SK-N-SH (cell line): ENCODE measurements around the gene ACOT8. TPM values are rescaled to one million over a fixed set of nuclear protein-coding genes. Genes with fewer than 3 reads are reported as not detected.

ENCODE experiments used
- CTCF ChIA-PET: fragments of 300-600, 350-600 bp; formaldehyde crosslinking; extraction: SDS; loops from one replicate; lab custom pipeline; 2021; lab: Yijun Ruan, JAX
- POLR2A ChIA-PET: fragments of 350-600 bp; sonication (Branson Sonifier 250); formaldehyde crosslinking; extraction: SDS; loops from one replicate; lab custom pipeline; 2020; ENCODE audit warnings: antibody characterized with exemption, inconsistent platforms; lab: Yijun Ruan, JAX
- DNase-seq: peaks from one replicate; pipeline ENCODE4 v3.0.0; 2012
- H2AFZ ChIP-seq: fragments of 200-600 bp; sonication (generic); 2 replicates; pipeline ENCODE4 v1.8.1; 2016; ENCODE audit warnings: antibody characterized with exemption, mild to moderate bottlenecking, low read depth
- H3F3A ChIP-seq: fragments of 200-600 bp; sonication (generic); replicated peaks from 2 replicates; pipeline ENCODE3; 2016; ENCODE audit warnings: antibody characterized with exemption, mild to moderate bottlenecking; ENCODE audit not compliant: insufficient read depth
- H3K27ac ChIP-seq, 2 experiments: fragments of 200-500 bp in 1 of 2; fragments of 200-600 bp in 1 of 2; sonication (Bioruptor generic) in 1 of 2; sonication (generic), shearing (Covaris generic) in 1 of 2; 2 replicates each; pipeline versions ENCODE4 v1.5.1 to v1.6.1; 2014 to 2016; ENCODE audit warnings: low read depth in 2 of 2, inconsistent platforms in 1 of 2, low read length in 1 of 2, mild to moderate bottlenecking in 1 of 2, mixed read lengths in 1 of 2
- H3K27me3 ChIP-seq: fragments of 200-600 bp; sonication (generic), shearing (Covaris generic); 2 replicates; pipeline ENCODE4 v1.6.1; 2016; ENCODE audit warnings: mixed run types; ENCODE audit not compliant: insufficient read depth
- H3K36me3 ChIP-seq, 2 experiments: fragments of 200-500 bp in 1 of 2; fragments of 200-600 bp in 1 of 2; sonication (Bioruptor generic) in 1 of 2; sonication (generic) in 1 of 2; replicated peaks in 1 of 2; 2 replicates each; pipeline versions ENCODE3 to v1.5.1; 2014 to 2016; ENCODE audit warnings: low read length in 1 of 2, mild to moderate bottlenecking in 1 of 2; ENCODE audit not compliant: insufficient read depth in 2 of 2, control insufficient read depth in 1 of 2
- H3K4me1 ChIP-seq, 2 experiments: fragments of 200-500 bp in 1 of 2; fragments of 200-600 bp in 1 of 2; sonication (Bioruptor generic) in 1 of 2; sonication (generic), shearing (Covaris generic) in 1 of 2; 2 replicates each; pipeline versions ENCODE4 v1.5.1 to v1.6.1; 2014 to 2016; ENCODE audit warnings: low read depth in 1 of 2, low read length in 1 of 2, mixed run types in 1 of 2; ENCODE audit not compliant: insufficient read depth in 2 of 2, control insufficient read depth in 1 of 2
- H3K4me2 ChIP-seq: fragments of 200-600 bp; sonication (generic), shearing (Covaris generic); 2 replicates; pipeline ENCODE4 v1.6.1; 2017; ENCODE audit warnings: mixed run types
- H3K4me3 ChIP-seq, 2 experiments: fragments of 200-500 bp in 1 of 2; fragments of 200-600 bp in 1 of 2; sonication (Bioruptor generic) in 1 of 2; sonication (generic), shearing (Covaris generic) in 1 of 2; 2 replicates each; pipeline versions ENCODE4 v1.5.1 to v1.8.1; 2014 to 2016; ENCODE audit warnings: low read depth in 2 of 2, inconsistent platforms in 1 of 2, low read length in 1 of 2, mild to moderate bottlenecking in 1 of 2, mixed read lengths in 1 of 2, moderate library complexity in 1 of 2
- H3K79me2 ChIP-seq: fragments of 200-600 bp; sonication (generic); 2 replicates; pipeline ENCODE4 v1.8.1; 2017; ENCODE audit warnings: mild to moderate bottlenecking; ENCODE audit not compliant: insufficient read depth
- H3K9ac ChIP-seq: fragments of 200-600 bp; sonication (generic); 2 replicates; pipeline ENCODE4 v1.6.1; 2017; ENCODE audit warnings: mixed run types
- H3K9me2 ChIP-seq: fragments of 200-600 bp; sonication (generic); 2 replicates; pipeline ENCODE4 v1.6.1; 2017; ENCODE audit warnings: mixed run types
- H3K9me3 ChIP-seq: fragments of 200-600 bp; sonication (generic); 2 replicates; pipeline ENCODE4 v1.6.1; 2017; ENCODE audit warnings: mixed run types, mild to moderate bottlenecking, moderate library complexity
- H4K20me1 ChIP-seq: fragments of 200-600 bp; sonication (generic); 2 replicates; pipeline ENCODE4 v1.6.1; 2017; ENCODE audit warnings: mild to moderate bottlenecking, mixed run types; ENCODE audit not compliant: insufficient read depth
- CHD2 ChIP-seq: fragments of 150-350 bp; IDR thresholded peaks from 2 replicates; pipeline ENCODE4 v1.6.1; 2018; ENCODE audit warnings: low read length; ENCODE audit not compliant: partially characterized antibody
- CTCF ChIP-seq: fragments of 200-600 bp; sonication (generic); IDR thresholded peaks from 2 replicates; pipeline ENCODE4 v1.6.1; 2017; ENCODE audit warnings: antibody characterized with exemption, mild to moderate bottlenecking, moderate library complexity
- EP300 ChIP-seq, 2 experiments: IDR thresholded peaks; 2 replicates each; pipeline versions ENCODE4 v1.4.0 to v1.6.1; 2012; ENCODE audit warnings: borderline replicate concordance in 1 of 2, low read depth in 1 of 2, low read length in 1 of 2
- FOXJ3 ChIP-seq: sonication (generic); formaldehyde crosslinking; IDR thresholded peaks from 2 replicates; pipeline ENCODE4 v1.5.1; 2020; ENCODE audit warnings: mild to moderate bottlenecking, missing genetic modification reagents
- FOXM1 ChIP-seq: IDR thresholded peaks from 2 replicates; pipeline ENCODE4 v1.4.0; 2012; ENCODE audit warnings: low read depth, mild to moderate bottlenecking
- GABPA ChIP-seq: IDR thresholded peaks from 2 replicates; pipeline ENCODE4 v1.4.0; 2012; ENCODE audit warnings: low read depth, mild to moderate bottlenecking
- MAX ChIP-seq: IDR thresholded peaks from 2 replicates; pipeline ENCODE4 v1.4.0; 2012; ENCODE audit warnings: low read depth
- MXI1 ChIP-seq: IDR thresholded peaks from 2 replicates; pipeline ENCODE4 v1.6.1; 2012; ENCODE audit warnings: mild to moderate bottlenecking, low read depth, low read length, improper control_type of control experiment
- NFIC ChIP-seq: IDR thresholded peaks from 2 replicates; pipeline ENCODE4 v1.4.0; 2012; ENCODE audit warnings: borderline replicate concordance
- PBX3 ChIP-seq: IDR thresholded peaks from 2 replicates; pipeline ENCODE4; 2012
- POLR2AphosphoS5 ChIP-seq: IDR thresholded peaks from 2 replicates; pipeline ENCODE4 v1.6.1; 2012; ENCODE audit warnings: low read depth, low read length
- RAD21 ChIP-seq: IDR thresholded peaks from 2 replicates; pipeline ENCODE4 v1.6.1; 2012; ENCODE audit warnings: mild to moderate bottlenecking, low read length
- RXRA ChIP-seq: IDR thresholded peaks from 2 replicates; pipeline ENCODE4 v1.4.0; 2012; ENCODE audit warnings: low read depth, mild to moderate bottlenecking, borderline replicate concordance
- SIN3A ChIP-seq: IDR thresholded peaks from 2 replicates; pipeline ENCODE4 v1.6.1; 2012; ENCODE audit warnings: low read depth, mild to moderate bottlenecking, low read length, moderate library complexity, borderline replicate concordance
- SMC3 ChIP-seq: IDR thresholded peaks from 2 replicates; pipeline ENCODE4 v1.6.1; 2012; ENCODE audit warnings: low read depth, low read length, improper control_type of control experiment
- TEAD4 ChIP-seq: IDR thresholded peaks from 2 replicates; pipeline ENCODE4 v1.4.0; 2012; ENCODE audit warnings: mild to moderate bottlenecking, borderline replicate concordance; ENCODE audit not compliant: insufficient read depth
- YY1 ChIP-seq: IDR thresholded peaks from 2 replicates; pipeline ENCODE4 v1.4.0; 2012; ENCODE audit warnings: low read depth, mild to moderate bottlenecking
- ZBTB33 ChIP-seq: IDR thresholded peaks from 2 replicates; pipeline ENCODE4 v1.4.0; 2012; ENCODE audit warnings: low read depth, borderline replicate concordance
- WGBS: methylation state at CpG from one replicate; pipeline ENCODE4 v1.1.6; 2017; ENCODE audit warnings: low lambda C conversion rate; 5-methylcytosine and 5-hydroxymethylcytosine counted together
- polyA plus RNA-seq, 3 experiments: library from polyadenylated mRNA; depleted of rRNA; stranded (reverse); fragments of >200 nt; gene quantifications; 2 replicates each; pipeline ENCODE4 v1.2.3, GENCODE V29; 2012

Gene ACOT8
- polyA plus RNA-seq, 1 of the 3 experiments (the other 2 are of a cell fraction): 48.4 TPM

- POLR2A ChIA-PET: no interaction called here
- Histone ChIP-seq H3K9me2 (no peaks in the 10 kb centered on the region), H3K36me3 (peaks cover 3 to 15% of the 10 kb centered on the region in 2 experiments), H3K4me2 (no peak within 1 kb of the TSS), H3K9me3 (no peaks in the 10 kb centered on the region), H3K79me2 (peaks cover 19% of the 10 kb centered on the region; the same call in 1 of the 2 replicates), H2AFZ (no peak within 1 kb of the TSS), H4K20me1 (no peaks in the 10 kb centered on the region), H3K9ac (no peak within 1 kb of the TSS), H3K4me1 (peaks cover 8 to 10% of the 10 kb centered on the region in 2 experiments; a peak in 3 of 4 replicates), H3K4me3 (no peak within 1 kb of the TSS), H3K27me3 (no peaks in the 10 kb centered on the region), H3K27ac (no peak within 1 kb of the TSS)
- 94% methylated on average over 2 of the region's 8 CpGs for WGBS
- CTCF ChIA-PET: interaction anchor here (1.1 kb wide), 1 partner anchor 13 kb away, joined by 3 read pairs; no protein-coding TSS in a partner anchor
- no peak for DNase-seq
- TF ChIP-seq NFIC (no peak), GABPA (no peak), YY1 (no peak), TEAD4 (no peak), POLR2AphosphoS5 (no peak), CHD2 (no peak), RXRA (no peak), CTCF (no peak), RAD21 (no peak), SMC3 (no peak), ZBTB33 (no peak)
- TF ChIP-seq, all 33 proteins: peak for 0
- peaks cover 15% of the 10 kb centered on the region for H3F3A ChIP-seq
Measured at GRCh38 chr20:45887346-45887715, 30.1 kb upstream of the ACOT8 start, which contains the start of gene SPATA25. SPATA25 (minus strand) TSS chr20:45887622; CDS start chr20:45887590, 32 bp downstream.

- no peaks in the 10 kb centered on the region for H3K9me2 ChIP-seq
- H3K36me3 ChIP-seq: peaks cover 3 to 15% of the 10 kb centered on the region in 2 experiments
- WGBS: 93% methylated on average over 9 of the region's 19 CpGs
- TF ChIP-seq MXI1 (no peak), CHD2 (no peak), FOXM1 (no peak), SMC3 (no peak), PBX3 (no peak), RXRA (no peak), CTCF (no peak), SIN3A (no peak), MAX (no peak), EP300 (IDR thresholded peaks at IDR 0.05; ENCODE audit: borderline replicate concordance in 1 of 2, low read depth in 1 of 2, low read length in 1 of 2) (no peak), FOXJ3 (CRISPR knock-in tag) (no peak), GABPA (no peak)
Measured at GRCh38 chr20:45886590-45887345, 29.6 kb upstream of the ACOT8 start.

More at GRCh38 chr20:45886590-45887345, 29.6 kb upstream of the ACOT8 start:
- Histone ChIP-seq H3K27me3 (no peaks in the 10 kb centered on the region), H3K4me2 (no peak overlapping the region), H3K4me3 (no peak overlapping the region), H3K4me1 (peaks cover 4 to 10% of the 10 kb centered on the region in 2 experiments; a peak in 3 of 4 replicates), H3K27ac (no peak overlapping the region), H3F3A (peaks cover 15% of the 10 kb centered on the region), H3K9ac (no peak overlapping the region), H2AFZ (no peak overlapping the region), H3K79me2 (peaks cover 19% of the 10 kb centered on the region), H4K20me1 (no peaks in the 10 kb centered on the region), H3K9me3 (no peaks in the 10 kb centered on the region)
- ChIA-PET POLR2A (no interaction called here), CTCF (no interaction called here)
- no peak for DNase-seq
